ENCODE results near the gene PHF19. TPM values are rescaled to one million over a fixed set of nuclear protein-coding genes. Genes with fewer than 3 reads are reported as not detected.

The PHF19 gene
- 10 to 100 TPM in 2 of 3 donors, 1 to 10 TPM in 1; 4.1 to 37.8 (median 10.6) TPM for polyA plus RNA-seq

- WGBS, 3 donors: 0 to 1% (median 1%) methylated on average over 12 to 45 of the region's 45 CpGs
- no peak within 1 kb of the TSS for H3K27ac ChIP-seq (ENCODE audit: low read depth, low read length)
These were observed at the start of gene PHF19 for GRCh38 chr9:120876842-120877240. Gene PHF19, minus strand, starts transcription at chr9:120877188. Its CDS starts 2,447 bp downstream, at chr9:120874741.

DNA sequence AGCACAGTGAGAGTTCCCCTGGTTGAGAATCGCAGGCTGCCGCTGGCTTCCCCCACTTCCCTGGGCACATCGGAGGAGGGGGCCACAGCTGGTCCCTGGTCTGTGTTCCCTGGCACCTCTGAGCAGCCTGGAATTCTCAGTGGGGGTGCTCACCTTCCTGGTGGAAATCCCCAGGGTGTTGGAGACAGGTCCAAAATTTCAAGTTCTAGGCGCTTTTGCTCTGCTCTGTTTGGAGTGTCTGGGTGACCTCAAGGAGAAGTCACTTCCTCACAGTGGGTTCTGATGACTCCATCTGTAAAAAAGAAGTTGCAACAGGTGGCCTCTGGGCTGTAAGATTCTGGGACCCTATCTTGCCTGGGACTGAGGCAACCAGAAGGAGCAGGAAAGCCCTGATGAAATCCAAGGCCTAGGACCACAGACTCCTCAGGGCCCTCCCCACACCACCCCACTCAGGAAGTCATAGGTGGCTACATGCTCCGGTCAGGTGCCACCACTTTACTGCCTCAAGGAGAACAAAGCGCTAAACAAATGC lies 49.5 kb upstream of the PHF19 start, which contains the start of gene TRAF1:
TSS of gene TRAF1 (minus strand) at position 400 of the 532 bp plus-strand sequence. CDS start 721 bp downstream, outside the sequence.
- WGBS, 3 donors: 56 to 81% (median 67%) methylated on average over 6 of the region's 6 CpGs
- H3K27ac ChIP-seq (ENCODE audit: low read depth, low read length): no peak within 1 kb of the TSS

GRCh38 chr9:120925535-120926396 lies 48.8 kb upstream of the PHF19 start:
- H3K27ac ChIP-seq (ENCODE audit: low read depth, low read length): no peak overlapping the region
- WGBS, 3 donors: 67 to 78% (median 68%) methylated on average over 13 of the region's 13 CpGs

GRCh38 chr9:120924698-120925534 lies 47.9 kb upstream of the PHF19 start:
- H3K27ac ChIP-seq (ENCODE audit: low read depth, low read length): no peak overlapping the region
- WGBS, 3 donors: 83 to 90% (median 84%) methylated on average over 11 of the region's 11 CpGs

GRCh38 chr9:120923620-120924328 lies 46.8 kb upstream of the PHF19 start:
- no peak overlapping the region for H3K27ac ChIP-seq (ENCODE audit: low read depth, low read length)
- WGBS, 3 donors: 93 to 94% (median 94%) methylated on average over 11 of the region's 11 CpGs

DNA sequence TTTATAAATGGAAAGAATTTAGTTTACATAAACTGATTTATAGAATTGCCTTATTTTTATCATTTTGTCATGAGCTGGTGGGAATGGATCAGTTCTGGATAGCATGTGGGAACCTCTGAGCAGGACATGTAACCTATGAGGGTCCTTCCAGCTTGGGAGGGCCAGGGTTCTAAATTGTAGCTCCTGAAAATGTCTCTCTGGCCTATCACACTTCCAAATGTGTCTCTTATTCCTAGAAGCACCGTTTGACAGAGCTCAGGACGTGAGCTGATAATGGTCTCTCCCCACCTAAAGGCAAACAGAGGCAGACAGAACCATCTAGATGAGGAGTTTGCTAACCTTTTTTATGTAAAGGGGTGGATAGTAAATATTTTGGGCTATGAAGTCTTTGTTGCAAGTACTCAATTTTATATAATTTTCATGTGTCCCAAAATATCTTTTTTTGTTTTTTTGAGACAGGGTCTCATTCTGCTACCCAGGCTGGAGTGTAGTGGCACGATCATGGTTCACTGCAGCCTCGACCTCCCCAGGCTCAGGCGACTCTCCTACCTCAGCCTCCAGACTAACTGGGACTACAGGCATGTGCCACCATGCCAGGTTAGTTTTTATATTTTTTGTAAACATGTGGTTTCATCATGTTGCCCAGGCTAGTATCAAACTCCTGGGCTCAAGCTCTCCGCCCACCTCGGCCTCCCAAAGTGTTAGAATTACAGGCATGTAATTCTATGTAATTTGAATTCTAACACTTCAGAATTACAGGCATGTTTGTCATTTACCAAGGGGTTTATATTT lies 45.6 kb upstream of the PHF19 start:
- no peak overlapping the region for H3K27ac ChIP-seq (ENCODE audit: low read depth, low read length)
- 72 to 84% (median 78%) methylated on average over 7 of the region's 7 CpGs for WGBS, 3 donors

DNA sequence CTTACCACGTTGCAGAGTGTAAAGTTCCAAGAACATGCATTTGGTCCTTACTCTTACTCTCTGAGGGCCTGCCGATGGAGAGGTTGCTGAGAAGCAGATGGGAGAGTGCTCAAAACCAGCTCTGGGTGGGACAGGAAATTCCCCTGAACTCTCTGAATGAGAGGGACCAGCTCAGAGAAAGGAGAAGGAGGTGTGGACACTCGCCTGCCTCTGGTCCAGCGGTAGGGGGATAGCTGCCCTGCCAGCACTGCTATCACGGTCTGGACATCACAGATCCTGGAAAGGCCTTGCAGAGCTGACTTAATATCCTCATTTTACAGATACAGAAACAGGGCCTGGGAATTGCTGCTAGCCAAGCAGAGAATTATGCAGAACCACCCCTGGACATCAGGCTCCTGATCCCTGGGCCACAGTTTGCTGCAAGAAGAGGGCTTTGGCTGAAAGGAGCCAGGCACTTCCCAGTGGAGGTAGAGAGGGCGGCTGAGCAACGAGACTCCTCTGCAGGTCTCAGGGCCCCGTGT lies 44.7 kb upstream of the PHF19 start:
- H3K27ac ChIP-seq (ENCODE audit: low read depth, low read length): no peak overlapping the region
- 59 to 75% (median 65%) methylated on average over 8 of the region's 8 CpGs for WGBS, 3 donors

DNA sequence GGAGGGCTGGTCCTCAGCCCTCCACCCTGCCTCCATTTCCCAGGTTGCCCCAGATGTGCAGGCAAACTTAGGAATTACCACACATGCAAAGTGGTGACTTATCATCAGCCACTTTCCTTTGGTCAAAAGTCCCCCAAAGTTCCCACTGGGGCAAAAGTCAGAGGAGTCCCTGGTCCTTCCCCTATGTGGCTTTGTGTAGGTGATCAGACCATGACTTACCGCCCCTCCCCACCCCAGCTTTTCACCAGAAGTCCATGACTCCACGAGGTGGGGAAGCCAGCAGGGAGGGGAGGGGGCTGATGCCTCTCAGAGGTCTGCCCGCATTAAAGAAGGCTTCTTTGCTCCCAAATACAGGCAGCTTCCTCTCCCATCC lies 43.8 kb upstream of the PHF19 start:
- WGBS, 3 donors: 69 to 79% (median 70%) methylated on average over 3 of the region's 3 CpGs
- peak overlapping the region; percentile 40 for H3K27ac ChIP-seq (ENCODE audit: low read depth, low read length)

- 86 to 92% (median 87%) methylated on average over 6 of the region's 6 CpGs for WGBS, 3 donors
- H3K27ac ChIP-seq (ENCODE audit: low read depth, low read length): peak overlapping the region; percentile 40
These were observed 43.1 kb upstream of the PHF19 start for GRCh38 chr9:120919843-120920805.

DNA sequence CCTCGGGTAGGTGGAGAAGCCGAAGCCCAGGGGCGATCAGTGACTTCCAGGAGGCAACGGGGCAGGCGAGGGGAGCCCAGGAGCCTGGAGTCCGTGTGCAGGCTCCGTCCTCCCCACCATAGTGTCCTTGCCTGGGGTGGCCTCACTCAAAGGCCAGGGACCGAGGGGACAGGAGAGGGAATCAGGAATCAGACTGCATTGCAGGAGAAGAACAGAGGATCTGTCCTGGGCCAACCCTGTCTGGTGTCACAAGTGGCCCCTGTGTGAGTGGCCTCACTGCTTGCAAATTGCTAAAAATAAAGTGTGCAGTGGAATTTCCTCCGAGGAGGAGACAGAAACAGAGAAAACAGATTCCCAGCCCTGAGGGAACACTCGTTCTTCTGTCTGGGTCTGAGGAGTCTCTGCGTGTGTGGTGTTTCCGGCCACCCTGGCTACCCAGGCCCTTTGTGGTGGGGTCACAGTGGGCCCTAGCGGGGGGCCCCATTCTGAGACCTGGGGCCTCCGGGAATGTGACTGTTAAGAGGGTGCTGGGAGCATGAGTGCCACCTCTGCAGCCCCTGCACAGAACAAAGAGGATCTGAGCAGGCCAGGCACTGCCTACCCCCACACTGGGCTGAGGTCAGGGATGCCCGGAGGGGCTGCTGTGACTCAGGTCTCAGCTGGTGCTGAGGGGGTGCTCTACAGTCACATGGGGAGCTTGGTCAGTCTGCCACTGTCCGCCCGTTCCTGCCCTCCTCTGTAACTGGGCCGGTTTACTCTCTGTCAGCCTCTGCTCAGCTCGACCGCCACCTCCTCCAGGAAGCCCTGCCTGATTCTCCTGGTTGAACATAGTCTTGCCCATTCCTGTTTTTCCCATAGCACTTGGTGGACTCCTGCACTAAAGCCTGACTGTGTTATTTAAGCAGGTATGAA lies 42.2 kb upstream of the PHF19 start:
- 73 to 86% (median 78%) methylated on average over 20 of the region's 20 CpGs for WGBS, 3 donors
- H3K27ac ChIP-seq (ENCODE audit: low read depth, low read length): peak overlapping the region; percentile 21

DNA sequence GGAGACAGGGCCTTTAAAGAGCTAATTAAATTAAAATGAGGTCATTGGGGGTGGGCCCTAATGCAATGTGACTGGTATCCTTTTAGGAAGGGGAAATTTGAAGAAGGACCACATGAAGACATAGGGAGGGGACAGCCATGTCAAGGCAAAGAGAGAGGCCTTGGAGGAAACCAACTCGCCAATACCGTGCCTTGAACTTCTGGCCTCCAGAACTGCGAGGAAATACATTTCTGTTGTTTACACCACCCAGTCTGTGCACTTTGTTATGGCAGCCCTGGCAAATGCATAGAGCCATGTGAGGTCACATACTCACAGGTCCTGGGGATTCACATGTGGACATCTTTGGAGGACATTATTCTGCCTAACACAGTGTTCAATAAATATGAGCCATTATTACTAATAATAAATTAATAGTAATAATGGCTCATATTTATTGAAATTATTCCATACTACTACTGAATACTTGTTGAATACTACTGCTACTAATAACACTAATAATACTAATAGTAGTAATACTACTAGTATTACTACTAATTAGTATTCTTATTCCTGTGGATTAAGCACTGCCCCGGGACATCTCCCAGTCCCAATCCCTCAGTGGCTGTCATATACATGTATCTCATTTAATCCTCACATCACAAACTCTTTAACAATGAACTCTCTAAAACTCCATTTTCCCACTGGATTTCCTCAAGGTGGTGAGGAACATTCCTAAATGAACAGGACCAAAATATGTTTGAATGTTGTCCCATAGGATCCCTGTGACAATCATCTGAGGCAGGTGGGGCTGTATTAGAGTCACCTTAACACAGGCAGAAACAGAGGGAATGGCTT lies 41.2 kb upstream of the PHF19 start:
- H3K27ac ChIP-seq (ENCODE audit: low read depth, low read length): no peak overlapping the region
- WGBS, 3 donors: 95% methylated on average over 4 of the region's 4 CpGs

DNA sequence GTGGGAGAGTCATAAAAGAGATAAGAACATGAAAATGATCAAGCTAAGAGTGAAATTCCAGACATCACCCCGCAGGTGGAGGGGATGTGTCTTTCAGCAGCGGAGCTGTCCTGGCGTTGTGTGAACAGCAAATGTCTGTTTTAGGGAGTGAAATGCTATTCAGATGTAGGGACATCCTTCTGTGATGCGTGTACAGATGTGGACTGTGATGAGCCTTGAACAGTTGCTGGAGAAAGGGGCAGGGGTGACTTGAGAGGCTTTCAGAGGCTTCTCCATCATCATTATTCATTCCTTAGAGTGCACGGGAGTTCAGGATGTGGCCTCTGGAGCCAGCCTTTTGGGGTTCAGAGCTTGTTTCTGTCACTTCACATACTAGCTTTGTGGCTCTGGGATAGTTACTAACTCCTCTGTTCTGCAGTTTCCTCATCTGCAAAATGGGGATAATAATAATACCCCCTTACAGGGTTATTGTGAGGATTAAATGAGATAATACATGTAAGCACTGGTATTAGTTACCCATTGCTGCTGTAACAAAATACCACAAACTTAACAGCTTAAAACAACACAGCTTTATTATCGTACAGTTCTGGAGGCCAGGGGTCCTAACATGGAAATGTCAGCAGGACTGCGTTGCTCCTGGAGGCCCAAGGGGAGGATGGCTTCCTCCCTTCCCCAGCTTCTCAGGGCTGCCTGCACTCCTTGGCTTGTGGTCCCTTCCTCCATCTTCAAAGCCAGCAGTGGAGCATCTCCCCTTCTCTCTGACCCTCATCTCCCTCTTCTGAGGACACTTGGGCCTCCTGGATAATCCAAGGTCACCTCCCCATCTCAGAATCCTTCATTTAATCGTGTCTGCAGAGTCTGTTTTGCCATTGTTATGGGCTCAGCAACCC lies 40.2 kb upstream of the PHF19 start:
- H3K27ac ChIP-seq (ENCODE audit: low read depth, low read length): no peak overlapping the region
- 91 to 95% (median 94%) methylated on average over 8 of the region's 8 CpGs for WGBS, 3 donors

- H3K27ac ChIP-seq (ENCODE audit: low read depth, low read length): no peak overlapping the region
- 38 to 48% (median 45%) methylated on average over 3 of the region's 3 CpGs for WGBS, 3 donors
These were observed 39.6 kb upstream of the PHF19 start for GRCh38 chr9:120916588-120916987.

All from adipose tissue (tissue), 3 donors.